NCI-H2171 treated with DMSO at 0.1 percent for 48 hours (cell line): ENCODE results near the gene PRRC1.
"Not testable (repeated sequence)": the region's sequence is repeated elsewhere in the genome, so short reads cannot be mapped to it uniquely, and the experiment has no call there.

Experiments
- DNase-seq: peaks from one replicate; lab custom pipeline; 2025; lab: John Stamatoyannopoulos, UW

PRRC1 gene

GRCh38 chr5:127545249-127545648, 27.8 kb downstream of the PRRC1 start:
- DNase-seq: not testable (repeated sequence)

- no peak for DNase-seq
These were observed 32.1 kb downstream of the PRRC1 start for GRCh38 chr5:127549551-127549950.

GRCh38 chr5:127550652-127551409, 33.4 kb downstream of the PRRC1 start:
- DNase-seq: no peak

GRCh38 chr5:127551410-127552041, 34.1 kb downstream of the PRRC1 start:
- no peak for DNase-seq

- DNase-seq: no peak
These were observed 38.4 kb downstream of the PRRC1 start for GRCh38 chr5:127555826-127556225.

DNA sequence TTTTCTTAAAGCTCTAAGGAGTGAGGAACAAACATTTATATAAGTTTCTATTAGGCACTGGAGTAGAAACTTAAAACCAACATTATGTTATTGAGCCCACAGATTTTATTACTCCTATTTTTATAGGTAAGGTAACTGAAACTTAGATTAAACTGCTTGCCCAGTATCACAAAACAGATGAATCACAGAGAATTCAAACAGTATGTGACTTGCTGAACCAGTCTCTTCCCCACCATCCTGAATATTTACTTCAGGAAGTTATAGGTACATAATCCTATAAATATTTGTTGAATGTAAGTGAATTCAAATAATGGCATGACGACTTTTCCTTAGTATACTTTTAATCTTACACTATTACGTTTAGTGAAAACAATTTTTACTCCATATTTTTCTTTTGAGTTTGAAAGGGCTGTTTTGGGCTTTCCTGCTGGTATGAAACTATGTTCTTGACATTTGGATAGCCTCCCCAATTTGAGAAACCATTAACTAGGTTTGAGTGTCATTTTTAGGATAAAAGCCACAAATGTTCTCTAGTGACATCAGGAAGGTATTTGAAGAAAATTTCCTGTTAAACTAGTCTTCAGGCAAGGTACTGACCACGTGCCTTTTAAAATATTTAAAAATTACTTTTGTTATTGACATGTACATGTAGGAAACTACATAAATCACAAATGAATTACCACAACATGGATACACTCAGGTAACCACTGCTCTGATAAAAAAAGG, 39.3 kb downstream of the PRRC1 start:
- no peak for DNase-seq

GRCh38 chr5:127558273-127558672, 40.8 kb downstream of the PRRC1 start:
- no peak for DNase-seq

DNA sequence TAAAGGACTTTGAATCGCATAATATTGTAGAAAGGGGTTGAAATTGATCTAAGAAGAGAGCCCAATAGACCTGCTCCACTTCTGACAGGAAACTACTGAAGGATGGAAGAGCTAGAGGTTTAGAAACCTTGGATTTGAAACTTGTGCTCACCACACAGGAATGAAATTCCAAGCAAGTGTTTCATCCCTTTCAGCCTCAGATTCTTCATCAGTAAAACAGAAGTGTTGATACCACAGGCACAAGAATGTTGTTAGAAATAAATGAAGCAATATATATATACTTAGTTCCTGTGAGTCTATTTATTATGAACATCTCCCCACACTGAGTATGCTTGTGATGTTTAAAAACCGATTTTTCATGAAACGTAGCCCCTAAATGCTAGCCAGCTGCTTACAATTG, 43.8 kb downstream of the PRRC1 start:
- DNase-seq: no peak

- no peak for DNase-seq
These were observed 44.8 kb downstream of the PRRC1 start for GRCh38 chr5:127562252-127562651.

DNA sequence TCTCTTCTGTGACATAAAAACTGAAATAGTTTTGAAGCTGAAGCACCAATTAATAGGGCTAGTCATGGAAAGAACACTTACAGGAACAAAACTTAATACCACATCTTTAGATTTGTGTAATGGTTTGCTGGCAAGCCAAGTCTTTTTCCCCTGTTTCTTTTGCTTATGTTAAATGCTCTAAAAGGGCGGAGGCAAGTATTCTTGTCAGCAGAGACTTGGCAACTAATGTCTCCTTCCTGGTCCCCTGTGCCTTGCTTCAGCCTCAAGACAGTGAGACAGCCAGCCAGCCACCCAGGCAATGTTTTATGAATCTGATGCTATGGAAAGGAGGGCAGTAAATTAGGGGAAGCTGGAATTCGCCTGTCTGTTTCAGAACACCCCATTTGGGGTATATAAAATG, 45.7 kb downstream of the PRRC1 start:
- DNase-seq: no peak

- peak; percentile 72 for DNase-seq
These were observed 46.7 kb downstream of the PRRC1 start for GRCh38 chr5:127564002-127564769.

- DNase-seq: no peak
These were observed 48.3 kb downstream of the PRRC1 start for GRCh38 chr5:127565586-127566270.

DNA sequence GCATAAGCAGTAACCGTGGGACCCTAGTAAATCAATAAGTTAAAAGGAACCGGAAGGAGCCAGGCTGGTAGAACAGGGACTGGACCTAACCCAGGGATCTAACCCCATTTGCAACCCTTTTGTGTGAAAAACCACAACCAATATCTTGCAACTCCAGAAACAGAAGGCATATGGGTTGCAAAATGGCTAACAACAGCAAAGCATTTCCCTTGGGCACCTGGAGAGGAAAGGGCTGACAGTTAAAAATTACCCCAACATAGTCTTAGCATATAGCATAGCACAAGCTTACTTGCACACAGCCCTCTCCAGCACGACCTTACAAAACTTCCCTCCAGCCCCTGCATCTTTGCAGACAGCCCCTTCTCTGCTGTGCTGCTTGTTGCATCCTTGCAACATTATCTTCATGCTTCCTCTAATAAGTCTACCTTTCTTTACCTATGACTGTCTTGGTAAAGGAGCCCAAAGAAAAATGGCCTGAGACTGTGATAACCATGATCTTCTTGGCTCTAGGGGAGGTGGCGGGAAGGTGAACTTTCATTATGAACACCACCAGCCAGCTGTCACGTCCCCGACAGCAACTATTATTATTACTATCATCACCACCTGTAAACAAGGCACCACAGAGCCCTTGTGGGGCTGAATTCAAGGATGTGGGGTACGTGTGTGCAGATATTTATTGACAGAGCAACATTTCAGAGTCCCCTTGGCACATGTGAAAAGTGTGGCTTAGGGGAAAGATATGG, 49.8 kb downstream of the PRRC1 start:
- no peak for DNase-seq

- no peak for DNase-seq
These were observed 50.7 kb downstream of the PRRC1 start for GRCh38 chr5:127568166-127568565.

DNA sequence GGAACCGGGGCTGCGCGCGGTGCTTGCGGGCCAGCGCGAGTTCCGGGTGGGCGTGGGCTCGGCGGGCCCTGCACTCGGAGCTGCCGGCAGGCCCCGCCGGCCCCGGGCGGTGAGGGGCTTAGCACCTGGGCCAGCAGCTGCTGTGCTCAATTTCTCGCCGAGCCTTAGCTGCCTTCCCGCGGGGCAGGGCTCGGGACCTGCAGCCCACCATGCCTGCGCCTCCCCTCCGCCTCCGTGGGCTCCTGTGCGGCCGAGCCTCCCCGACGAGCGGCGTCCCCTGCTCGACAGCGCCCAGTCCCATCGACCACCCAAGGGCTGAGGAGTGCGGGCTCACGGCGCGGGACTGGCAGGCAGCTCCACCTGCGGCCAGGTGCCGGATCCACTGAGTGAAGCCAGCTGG, 52.0 kb downstream of the PRRC1 start:
- DNase-seq: not testable (repeated sequence)

DNA sequence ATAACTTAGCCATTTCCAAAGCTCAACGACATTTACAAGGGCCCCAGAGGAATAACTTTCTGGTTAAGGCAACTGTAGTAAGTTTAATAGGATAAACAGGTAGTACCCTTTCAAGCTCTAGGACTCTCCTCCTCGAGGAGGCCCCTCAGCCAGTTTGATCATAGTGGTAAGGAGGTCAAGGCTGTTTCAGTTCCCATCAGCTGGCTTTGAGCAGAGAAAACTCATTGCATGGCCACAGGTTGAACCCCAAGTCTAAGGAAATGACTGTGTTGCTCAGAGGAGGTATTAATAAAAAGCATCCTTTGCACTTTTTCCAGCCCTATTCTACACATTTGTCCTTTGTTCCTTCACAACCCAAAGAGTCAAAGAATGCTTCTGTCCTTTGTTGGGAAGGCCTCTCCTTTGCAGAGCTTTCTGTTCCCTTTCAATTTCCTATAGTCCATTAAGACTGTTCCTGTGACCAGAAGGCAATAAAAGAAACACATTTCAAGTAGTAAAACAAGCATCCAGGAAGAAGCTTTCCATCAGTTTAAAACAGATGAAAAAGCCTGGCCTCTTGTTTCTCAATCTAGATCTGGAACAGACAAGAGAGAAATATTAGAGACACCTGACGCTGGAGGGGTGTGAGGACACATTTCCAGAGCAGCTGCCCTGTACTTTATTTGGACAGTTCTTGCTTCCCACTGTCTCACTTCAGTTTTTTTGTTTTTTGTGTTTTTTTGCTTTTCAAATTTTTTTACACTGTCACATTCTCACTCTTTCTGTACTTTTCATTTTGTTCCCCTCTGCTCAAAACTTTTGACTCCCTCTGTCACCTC, 54.1 kb downstream of the PRRC1 start:
- no peak for DNase-seq

DNA sequence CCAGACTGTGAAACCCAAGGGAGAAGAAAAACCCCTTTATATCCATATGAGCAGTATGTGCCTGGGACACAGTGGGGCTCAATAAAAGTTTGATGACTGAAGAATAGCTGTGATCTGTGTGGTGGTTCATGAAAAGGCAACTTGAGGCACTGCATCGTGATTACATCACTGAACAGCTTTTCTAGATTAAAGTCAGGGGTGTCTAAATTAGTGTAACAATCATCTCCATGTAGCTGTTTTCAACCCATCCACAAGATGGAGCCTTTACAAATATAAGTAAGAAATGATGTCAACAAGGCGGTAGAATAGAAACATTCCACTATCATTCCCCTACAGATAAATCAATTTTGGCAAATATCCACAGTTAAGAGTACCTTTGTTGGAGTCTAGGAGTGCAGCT, 55.5 kb downstream of the PRRC1 start:
- DNase-seq: no peak

DNA sequence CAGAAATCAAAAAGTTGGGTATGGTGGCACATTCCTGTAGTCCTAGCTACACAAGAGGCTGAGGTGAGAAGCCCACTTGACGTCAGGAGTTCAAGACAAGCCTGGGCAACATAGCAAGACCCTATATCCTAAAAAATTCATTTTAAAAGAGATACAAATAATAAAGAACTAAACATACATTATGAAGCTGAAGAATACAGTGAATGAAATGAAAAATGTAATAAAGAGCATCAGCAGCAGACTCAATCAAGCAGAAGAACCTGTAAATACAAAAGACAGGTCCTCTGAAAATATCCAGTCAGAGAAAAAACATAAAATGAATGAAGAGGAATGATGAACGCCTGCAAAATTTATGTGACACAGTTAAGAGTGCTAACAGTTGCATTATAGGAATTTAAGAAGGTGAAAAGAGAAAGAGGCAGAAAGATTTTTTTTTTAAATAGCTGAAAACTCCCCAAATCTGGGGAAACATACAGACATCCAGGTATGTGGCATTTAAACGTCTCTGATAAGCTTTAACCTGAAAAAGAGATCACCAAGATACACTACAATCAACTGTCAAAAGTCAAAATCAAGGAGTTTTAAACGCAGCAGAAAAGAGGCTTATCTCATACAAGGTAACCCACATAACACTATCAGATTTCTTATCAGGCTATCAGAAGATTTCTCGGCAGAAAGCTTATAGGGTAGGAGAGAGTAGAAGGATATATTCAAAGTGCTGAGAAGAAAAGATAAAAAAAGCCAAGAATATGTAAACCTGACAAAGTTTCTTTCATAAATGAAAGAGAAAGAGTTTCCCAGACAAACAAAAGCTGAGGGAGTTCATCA, 57.6 kb downstream of the PRRC1 start:
- DNase-seq: no peak

DNA sequence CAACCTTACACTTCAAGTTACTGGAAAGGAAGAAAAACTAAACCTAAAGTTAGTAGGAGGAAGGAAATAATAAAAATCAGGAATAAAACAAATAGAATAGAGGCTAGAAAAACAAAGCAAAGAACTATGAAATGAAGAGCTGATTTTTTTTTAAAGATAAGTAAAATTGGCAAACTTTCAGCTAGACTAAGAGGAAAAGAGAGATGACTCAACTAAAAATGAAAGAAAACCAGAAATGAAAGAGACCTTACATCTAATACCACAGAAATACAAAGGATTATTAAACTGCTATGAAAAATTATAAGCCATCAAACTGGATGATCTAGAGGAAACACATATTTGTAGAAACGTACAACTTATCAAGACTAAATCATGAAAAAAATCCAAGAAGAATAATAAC, 60.0 kb downstream of the PRRC1 start:
- no peak for DNase-seq
